Measurements from ENCODE around the gene HYAL3.

The HYAL3 gene

DNA sequence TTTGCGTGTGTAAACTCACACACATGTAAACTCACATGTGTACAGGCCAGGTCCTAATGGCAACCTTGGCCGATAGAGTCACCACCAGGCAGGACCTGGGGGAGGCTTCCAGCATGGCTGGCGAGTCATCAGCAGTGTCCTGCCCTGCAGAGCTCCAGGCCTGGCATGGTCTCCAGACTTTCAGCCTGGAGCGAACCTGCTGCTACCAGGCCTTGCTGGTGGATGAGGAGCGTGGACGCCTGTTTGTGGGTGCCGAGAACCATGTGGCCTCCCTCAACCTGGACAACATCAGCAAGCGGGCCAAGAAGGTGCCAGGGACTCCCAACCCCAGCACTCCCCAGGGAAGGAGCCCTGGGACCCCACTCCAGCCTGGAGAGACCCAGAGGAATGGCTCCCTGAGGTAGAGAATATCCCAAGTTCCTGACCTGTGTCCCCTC is 29.2 kb downstream of the HYAL3 start:
- H3K4me3 ChIP-seq (ENCODE audit: control insufficient read depth, low read depth, low read length), result no peak overlapping the region

GRCh38 chr3:50269460-50269859 is 29.7 kb downstream of the HYAL3 start:
- no peak for DNase-seq (ENCODE audit: low read depth)
- peak overlapping the region; percentile 30 for H3K4me3 ChIP-seq (ENCODE audit: control insufficient read depth, low read depth, low read length)
- TF ChIP-seq CTCF (IDR thresholded peaks at IDR 0.05; ENCODE audit: control insufficient read depth, insufficient read depth, low read depth, low read length, missing control alignments), result no peak

More for the DNA sequence above, 29.2 kb downstream of the HYAL3 start:
- no peak for DNase-seq (ENCODE audit: low read depth)
- TF ChIP-seq CTCF (IDR thresholded peaks at IDR 0.05; ENCODE audit: control insufficient read depth, insufficient read depth, low read depth, low read length, missing control alignments), result no peak

GRCh38 chr3:50268703-50269451 is 30.3 kb downstream of the HYAL3 start, which contains the start of gene SEMA3B:
SEMA3B (plus strand) TSS chr3:50269147; CDS start chr3:50269241, 94 bp downstream.
- no peak for TF ChIP-seq CTCF (IDR thresholded peaks at IDR 0.05; ENCODE audit: control insufficient read depth, insufficient read depth, low read depth, low read length, missing control alignments)
- H3K4me3 ChIP-seq (ENCODE audit: control insufficient read depth, low read depth, low read length), result peak within 1 kb of the TSS; percentile 30
- no peak for DNase-seq (ENCODE audit: low read depth)

DNA sequence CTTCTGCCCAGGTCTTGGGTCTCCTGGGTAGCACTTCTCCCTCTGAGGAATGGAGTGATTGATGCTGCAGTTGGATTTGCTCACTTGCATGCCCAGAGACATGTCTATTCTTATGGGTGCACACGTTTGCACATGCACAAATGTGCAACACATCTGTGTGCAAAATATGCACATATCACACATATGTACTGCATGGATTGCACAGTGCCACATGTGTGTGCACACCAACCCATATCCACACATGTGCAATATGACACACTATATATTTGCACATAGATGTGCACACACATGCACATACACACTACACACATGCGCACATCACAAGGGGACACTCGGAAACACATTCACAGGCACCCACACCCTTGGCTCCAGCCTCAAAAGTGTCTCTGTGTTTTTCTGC is 30.9 kb downstream of the HYAL3 start:
- no peak for TF ChIP-seq CTCF (IDR thresholded peaks at IDR 0.05; ENCODE audit: control insufficient read depth, insufficient read depth, low read depth, low read length, missing control alignments)
- H3K4me3 ChIP-seq (ENCODE audit: control insufficient read depth, low read depth, low read length), result no peak overlapping the region
- no peak for DNase-seq (ENCODE audit: low read depth)

GRCh38 chr3:50267280-50267913 is 31.8 kb downstream of the HYAL3 start:
- peak overlapping the region; percentile 53 for H3K4me3 ChIP-seq (ENCODE audit: control insufficient read depth, low read depth, low read length)
- DNase-seq (ENCODE audit: low read depth), result no peak

DNA sequence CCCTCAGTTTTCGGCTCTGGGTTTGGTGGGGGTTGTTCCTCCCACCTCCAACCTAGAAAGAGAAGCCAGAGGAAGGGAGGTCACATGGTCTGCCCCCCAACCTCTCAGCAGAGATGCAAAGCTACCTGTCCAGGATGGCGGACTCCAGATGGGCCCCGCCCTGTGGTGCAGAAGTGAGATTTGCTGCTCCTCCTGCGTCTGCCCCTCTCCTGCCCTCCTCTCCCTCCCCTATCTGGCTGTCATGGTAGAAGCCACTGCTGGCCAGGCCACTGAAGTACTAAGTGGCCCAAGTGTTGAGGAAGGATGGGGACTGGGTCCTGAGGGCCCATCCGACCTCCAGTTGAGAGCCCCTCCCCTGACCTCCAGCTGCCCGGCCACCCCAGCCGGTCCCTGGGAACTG is 32.4 kb downstream of the HYAL3 start:
- H3K4me3 ChIP-seq (ENCODE audit: control insufficient read depth, low read depth, low read length), result peak overlapping the region; percentile 53
- TF ChIP-seq CTCF (IDR thresholded peaks at IDR 0.05; ENCODE audit: control insufficient read depth, insufficient read depth, low read depth, low read length, missing control alignments), result no peak
- no peak for DNase-seq (ENCODE audit: low read depth)

More at GRCh38 chr3:50267280-50267913, 31.8 kb downstream of the HYAL3 start:
- TF ChIP-seq CTCF (IDR thresholded peaks at IDR 0.05; ENCODE audit: control insufficient read depth, insufficient read depth, low read depth, low read length, missing control alignments), result no peak

All from AG09309 (cell line).